ENCODE results near the gene WNK4. TPM values are rescaled to one million over a fixed set of nuclear protein-coding genes. Genes with fewer than 3 reads are reported as not detected.
A peak's percentile ranks its signal among the peaks of the same experiment; 100 is the strongest.
"Not testable (repeated sequence)": the region's sequence is repeated elsewhere in the genome, so short reads cannot be mapped to it uniquely, and the experiment has no call there.

Gene WNK4
- total RNA-seq, 2 experiments from 2014 or later: 0.43 to 0.78 TPM

DNA sequence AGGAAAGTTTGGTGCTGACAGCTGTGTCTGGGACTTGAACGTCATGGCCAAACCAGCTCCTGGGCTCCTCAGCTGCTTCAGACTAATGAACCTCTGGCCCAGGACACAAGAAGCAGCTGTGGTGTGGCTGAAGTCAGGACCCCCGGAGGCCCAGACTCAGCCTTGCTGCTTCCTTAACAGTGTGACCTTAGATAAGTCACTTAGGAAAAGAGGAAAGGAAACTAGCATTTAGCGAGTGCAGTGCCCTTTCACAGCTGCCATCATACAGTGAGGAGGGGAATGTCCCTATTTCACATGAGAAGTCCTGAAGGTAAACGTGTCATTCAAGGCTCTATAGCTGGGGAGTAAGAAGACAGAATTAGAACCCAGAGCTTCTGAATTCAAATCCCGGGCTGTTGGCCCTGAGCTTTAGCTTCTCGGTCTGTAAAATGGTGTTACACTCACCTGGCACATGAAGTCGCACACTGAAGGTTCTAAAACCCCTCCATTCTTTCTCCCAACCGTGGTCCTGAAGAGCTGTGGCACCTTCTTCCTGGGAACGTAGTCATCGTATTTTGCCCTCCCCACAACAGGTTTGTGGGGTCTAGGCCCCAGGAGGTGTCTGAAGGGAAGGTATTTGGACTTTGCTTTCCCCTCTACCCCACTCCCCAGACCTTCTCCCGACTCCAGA lies 20.3 kb upstream of the WNK4 start:
- no peak for DNase-seq
- ATAC-seq (ENCODE audit: low read depth): no peak
- Mint-ChIP-seq H3K4me3 (peak overlapping the region; percentile 18), H3K36me3 (no peaks in the 10 kb centered on the region), H3K27me3 (peaks cover 66% of the 10 kb centered on the region), H3K4me1 (no peaks in the 10 kb centered on the region), H3K9me3 (no peaks in the 10 kb centered on the region), H3K27ac (no peak overlapping the region)
- POLR2A ChIA-PET: interaction anchor here (1.4 to 1.7 kb wide), 3 partner anchors 10 to 182 kb away, joined by 3 to 6 read pairs (median 6); partner anchors contain the start of genes PSMC3IP and VPS25

DNA sequence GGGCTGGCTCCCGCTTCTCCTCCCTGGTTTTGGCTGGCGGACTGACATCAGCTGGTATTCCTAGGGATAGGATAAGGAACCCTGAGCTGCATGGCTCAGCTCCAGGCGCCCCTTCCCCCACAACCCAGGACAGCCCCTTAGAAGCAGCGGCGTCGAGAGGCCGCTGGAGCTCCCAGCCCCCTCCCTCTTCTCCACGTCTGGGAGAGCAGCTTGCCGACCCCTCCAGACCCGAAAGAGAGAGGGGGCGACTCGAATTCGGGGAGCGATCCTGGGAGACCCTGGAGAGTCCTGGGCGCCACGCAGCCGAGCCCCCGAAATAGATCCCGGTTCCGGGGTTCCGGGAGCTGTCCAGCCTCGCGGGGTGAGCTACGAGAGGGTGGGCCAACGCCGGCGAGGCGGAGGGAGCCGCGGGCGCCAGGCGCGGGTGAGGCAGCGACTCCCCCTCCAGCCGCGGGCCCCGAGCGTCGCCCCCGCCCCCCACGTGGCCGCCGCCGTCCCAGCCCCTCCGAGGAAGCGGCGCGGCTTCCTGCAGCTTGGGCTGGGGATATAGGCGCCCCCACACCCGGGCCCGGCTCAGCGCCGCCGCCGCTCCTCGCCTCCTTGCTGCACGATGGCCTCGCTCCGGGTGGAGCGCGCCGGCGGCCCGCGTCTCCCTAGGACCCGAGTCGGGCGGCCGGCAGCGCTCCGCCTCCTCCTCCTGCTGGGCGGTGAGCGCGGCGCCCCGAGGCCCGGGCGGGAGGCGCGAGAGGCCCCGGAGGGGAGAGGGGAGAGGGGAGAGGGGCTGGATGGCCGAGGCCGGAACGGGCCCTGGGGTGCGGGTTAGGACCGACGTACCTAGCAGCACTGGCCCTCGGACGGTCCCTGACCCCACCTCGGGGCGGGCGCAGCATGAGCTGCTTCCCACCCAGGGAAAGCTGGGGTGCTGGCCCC lies 19.5 kb upstream of the WNK4 start, which contains the start of gene RAMP2:
RAMP2 (plus strand) TSS at position 576 of the 930 bp plus-strand sequence; CDS start at position 611, 35 bp downstream.
- POLR2A ChIA-PET: interaction anchor here (0.6 to 1.7 kb wide), 5 partner anchors 11 to 183 kb away, joined by 3 to 6 read pairs (median 5); partner anchors contain the start of genes PSMC3IP and VPS25
- Mint-ChIP-seq H3K4me3 (peak within 1 kb of the TSS; percentile 18), H3K27ac (no peak within 1 kb of the TSS)

DNA sequence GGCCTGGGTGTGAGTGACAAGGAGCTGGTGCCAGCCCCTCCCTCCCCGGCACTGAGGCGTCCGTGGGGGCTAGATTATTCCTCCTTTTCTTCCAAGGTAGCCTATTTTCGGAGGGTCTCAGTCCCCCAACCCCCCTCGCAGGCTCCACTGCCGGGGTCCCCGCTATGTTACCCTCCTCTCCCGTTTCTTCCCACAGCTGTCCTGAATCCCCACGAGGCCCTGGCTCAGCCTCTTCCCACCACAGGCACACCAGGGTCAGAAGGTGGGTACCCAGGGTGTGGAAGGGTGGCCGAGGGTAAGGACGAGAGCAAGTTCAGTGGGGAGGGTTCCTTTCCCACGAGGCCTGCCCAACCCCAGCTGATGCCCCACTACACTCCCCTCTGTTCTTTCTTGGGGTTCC lies 18.8 kb upstream of the WNK4 start:
- Mint-ChIP-seq H3K27ac (no peak overlapping the region), H3K36me3 (no peaks in the 10 kb centered on the region), H3K9me3 (no peaks in the 10 kb centered on the region), H3K4me1 (no peaks in the 10 kb centered on the region), H3K27me3 (peaks cover 60% of the 10 kb centered on the region), H3K4me3 (peak overlapping the region; percentile 16)
- DNase-seq (no peak), ATAC-seq (ENCODE audit: low read depth) (no peak)
- POLR2A ChIA-PET: interaction anchor here (0.6 to 0.8 kb wide), 2 partner anchors 44 to 183 kb away, joined by 3 to 5 read pairs; no protein-coding TSS in a partner anchor

More for the DNA sequence above, 19.5 kb upstream of the WNK4 start, which contains the start of gene RAMP2:
- ATAC-seq (ENCODE audit: low read depth) (peak; percentile 38), DNase-seq (no peak)
- Mint-ChIP-seq H3K4me1 (no peaks in the 10 kb centered on the region), H3K9me3 (no peaks in the 10 kb centered on the region), H3K27me3 (peaks cover 64% of the 10 kb centered on the region), H3K36me3 (no peaks in the 10 kb centered on the region)

DNA sequence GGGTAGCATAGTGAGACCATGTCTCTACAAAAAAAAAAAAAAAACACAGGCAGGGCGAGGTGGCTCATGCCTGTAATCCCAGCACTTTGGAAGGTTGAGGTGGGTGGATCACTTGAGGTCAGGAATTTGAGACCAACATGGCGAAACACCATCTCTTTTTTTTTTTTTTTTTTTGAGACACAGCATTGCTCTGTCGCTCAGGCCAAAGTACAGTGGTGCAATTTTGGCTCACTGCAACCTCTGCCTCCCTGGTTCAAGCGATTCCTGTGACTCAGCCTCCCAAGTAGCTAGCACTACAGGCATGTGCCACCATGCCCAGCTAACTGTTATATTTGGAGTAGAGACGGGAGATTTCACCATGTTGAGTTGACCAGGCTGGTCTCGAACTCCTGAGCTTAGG lies 14.3 kb upstream of the WNK4 start:
- H3K4me3 Mint-ChIP-seq: no peak overlapping the region
- peaks cover 38% of the 10 kb centered on the region for H3K27me3 Mint-ChIP-seq
- H3K9me3 Mint-ChIP-seq: no peaks in the 10 kb centered on the region
- H3K27ac Mint-ChIP-seq: no peak overlapping the region
- DNase-seq (no peak), ATAC-seq (ENCODE audit: low read depth) (no peak)
- POLR2A ChIA-PET: no interaction called here
- no peaks in the 10 kb centered on the region for H3K4me1 Mint-ChIP-seq
- no peaks in the 10 kb centered on the region for H3K36me3 Mint-ChIP-seq

DNA sequence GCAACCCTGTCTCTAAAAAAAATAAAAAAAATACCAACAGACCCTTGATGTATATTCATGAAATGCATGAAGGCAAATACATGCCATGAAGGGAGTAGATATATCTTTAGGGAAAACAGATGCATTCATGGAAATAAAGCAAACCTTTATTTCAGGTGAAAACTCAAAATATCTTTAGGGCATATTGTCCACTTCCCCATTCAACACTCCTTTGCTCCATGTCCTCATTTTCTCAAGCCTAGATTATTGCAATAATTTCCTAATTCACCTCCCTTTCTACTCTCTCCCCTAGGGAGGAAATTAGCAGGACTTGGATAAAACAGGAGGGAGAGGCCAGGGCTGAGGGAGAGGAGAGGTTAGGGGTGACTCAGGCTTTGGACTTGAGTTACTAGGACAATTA lies 12.9 kb upstream of the WNK4 start:
- Mint-ChIP-seq H3K9me3 (no peaks in the 10 kb centered on the region), H3K4me3 (no peak overlapping the region), H3K4me1 (peaks cover 6% of the 10 kb centered on the region), H3K36me3 (no peaks in the 10 kb centered on the region), H3K27ac (no peak overlapping the region), H3K27me3 (peaks cover 28% of the 10 kb centered on the region)
- DNase-seq (no peak), ATAC-seq (ENCODE audit: low read depth) (no peak)
- POLR2A ChIA-PET: no interaction called here

DNA sequence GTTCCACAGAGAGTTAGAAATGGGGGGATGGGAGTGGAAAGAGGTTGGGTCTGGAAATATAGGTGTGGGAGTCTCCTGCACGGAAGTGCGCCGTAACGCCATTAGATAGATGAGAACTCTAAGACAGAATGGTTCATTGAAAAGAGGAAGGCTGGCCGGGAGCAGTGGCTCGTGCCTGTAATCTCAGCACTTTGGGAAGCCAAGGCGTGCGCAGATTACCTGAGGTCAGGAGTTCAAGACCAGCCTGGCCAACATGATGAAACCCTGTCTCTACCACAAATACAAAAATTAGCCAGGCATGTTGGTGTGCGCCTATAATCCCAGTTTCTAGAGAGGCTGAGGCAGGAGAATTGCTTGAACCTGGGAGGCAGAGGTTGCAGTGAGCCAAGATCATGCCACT lies 12.4 kb upstream of the WNK4 start:
- peaks cover 23% of the 10 kb centered on the region for H3K27me3 Mint-ChIP-seq
- DNase-seq; H3K4me1 Mint-ChIP-seq; POLR2A ChIA-PET; ATAC-seq (ENCODE audit: low read depth); H3K9me3 Mint-ChIP-seq; H3K4me3 Mint-ChIP-seq; H3K36me3 Mint-ChIP-seq; H3K27ac Mint-ChIP-seq: not testable (repeated sequence)

DNA sequence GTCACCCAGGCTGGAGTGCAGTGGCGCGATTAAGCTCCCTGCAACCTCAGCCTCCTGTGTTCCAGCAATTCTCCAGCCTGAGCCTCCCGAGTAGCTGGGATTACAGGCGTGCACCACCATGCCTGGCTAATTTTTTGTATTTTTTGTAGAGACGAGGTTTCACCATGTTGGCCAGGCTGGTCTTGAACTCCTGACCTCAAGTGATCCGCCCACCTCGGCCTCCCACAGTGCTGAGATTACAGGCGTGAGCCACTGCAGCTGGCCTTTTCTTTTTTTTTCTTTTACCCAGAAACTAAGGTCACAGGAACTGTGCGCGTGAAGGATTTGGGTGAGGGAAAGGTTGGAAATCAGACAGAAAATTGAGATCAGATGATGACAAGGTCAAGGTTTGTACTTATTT lies 10.4 kb upstream of the WNK4 start:
- peaks cover 14% of the 10 kb centered on the region for H3K27me3 Mint-ChIP-seq
- H3K27ac Mint-ChIP-seq; ATAC-seq (ENCODE audit: low read depth); H3K36me3 Mint-ChIP-seq; H3K9me3 Mint-ChIP-seq; POLR2A ChIA-PET; H3K4me3 Mint-ChIP-seq; DNase-seq: not testable (repeated sequence)
- peaks cover 20% of the 10 kb centered on the region for H3K4me1 Mint-ChIP-seq

DNA sequence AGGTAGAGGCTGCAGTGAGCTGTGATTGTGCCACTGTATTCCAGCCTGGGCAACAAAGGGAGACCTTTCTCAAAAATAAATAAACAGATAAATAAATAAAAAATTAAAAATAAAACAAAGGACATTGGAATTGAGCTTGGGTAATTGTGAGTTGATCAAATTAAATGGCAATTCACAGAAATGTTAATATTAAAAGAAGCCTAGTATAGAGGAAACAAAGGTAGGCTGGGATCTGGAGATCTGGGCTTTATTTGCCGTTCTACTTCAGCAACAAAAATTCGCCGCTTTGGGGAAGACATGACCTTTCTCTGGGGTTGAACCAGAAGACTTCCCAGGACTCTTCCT lies 7.5 kb upstream of the WNK4 start:
- H3K4me3 Mint-ChIP-seq: peak overlapping the region; percentile 100
- POLR2A ChIA-PET: interaction anchor here (1.0 to 2.4 kb wide), 16 partner anchors 9 to 225 kb away, joined by 3 to 19 read pairs (median 4); partner anchors contain the start of genes BECN1, CNTD1, COA3 and PLEKHH3
- ATAC-seq (ENCODE audit: low read depth) (no peak), DNase-seq (no peak)
- peak overlapping the region; percentile 97 for H3K27ac Mint-ChIP-seq
- H3K9me3 Mint-ChIP-seq: no peaks in the 10 kb centered on the region
- peaks cover 22% of the 10 kb centered on the region for H3K4me1 Mint-ChIP-seq
- peaks cover 7% of the 10 kb centered on the region for H3K27me3 Mint-ChIP-seq
- peaks cover 9% of the 10 kb centered on the region for H3K36me3 Mint-ChIP-seq

DNA sequence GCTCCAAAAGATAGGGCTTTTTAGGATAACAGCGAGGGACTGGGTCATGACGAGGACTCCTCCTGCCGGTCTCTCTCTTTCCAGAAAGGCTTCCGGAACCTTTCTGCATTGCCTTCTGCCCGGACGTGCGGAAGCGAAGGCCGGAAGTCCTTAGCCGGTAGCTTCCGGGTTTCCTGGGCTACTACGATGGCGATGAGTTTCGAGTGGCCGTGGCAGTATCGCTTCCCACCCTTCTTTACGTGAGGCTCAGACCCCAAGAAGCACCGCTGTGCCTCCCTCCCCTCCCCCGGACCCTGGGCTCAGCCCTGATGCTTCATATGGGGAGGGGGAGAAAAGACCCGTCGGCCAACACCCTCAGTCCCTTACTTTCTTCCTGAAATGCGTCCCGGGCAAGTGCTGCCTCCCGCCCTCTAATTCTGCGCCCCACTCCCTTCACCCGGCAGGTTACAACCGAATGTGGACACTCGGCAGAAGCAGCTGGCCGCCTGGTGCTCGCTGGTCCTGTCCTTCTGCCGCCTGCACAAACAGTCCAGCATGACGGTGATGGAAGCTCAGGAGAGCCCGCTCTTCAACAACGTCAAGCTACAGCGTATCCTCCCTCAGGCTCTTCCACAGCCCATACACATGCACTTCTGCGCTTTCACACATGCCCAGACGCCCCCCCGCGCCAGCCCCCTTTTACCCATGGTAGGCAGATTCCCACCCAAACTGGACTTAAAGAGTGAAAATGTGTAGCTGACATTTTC lies 6.9 kb upstream of the WNK4 start, which contains the start of gene VPS25:
VPS25 (plus strand) TSS at position 160 of the 746 bp plus-strand sequence; CDS start at position 187, 27 bp downstream.
- Mint-ChIP-seq H3K9me3 (no peaks in the 10 kb centered on the region), H3K4me1 (peaks cover 22% of the 10 kb centered on the region), H3K36me3 (peaks cover 9% of the 10 kb centered on the region), H3K27me3 (peaks cover 2% of the 10 kb centered on the region), H3K4me3 (peak within 1 kb of the TSS; percentile 100), H3K27ac (peak within 1 kb of the TSS; percentile 97)
- POLR2A ChIA-PET: interaction anchor here (0.8 to 2.4 kb wide), 20 partner anchors 9 to 595 kb away, joined by 3 to 19 read pairs (median 4); partner anchors contain the start of genes BECN1, CNTD1, COA3 and PLEKHH3
- DNase-seq (peak; percentile 74), ATAC-seq (ENCODE audit: low read depth) (peak; percentile 87)

DNA sequence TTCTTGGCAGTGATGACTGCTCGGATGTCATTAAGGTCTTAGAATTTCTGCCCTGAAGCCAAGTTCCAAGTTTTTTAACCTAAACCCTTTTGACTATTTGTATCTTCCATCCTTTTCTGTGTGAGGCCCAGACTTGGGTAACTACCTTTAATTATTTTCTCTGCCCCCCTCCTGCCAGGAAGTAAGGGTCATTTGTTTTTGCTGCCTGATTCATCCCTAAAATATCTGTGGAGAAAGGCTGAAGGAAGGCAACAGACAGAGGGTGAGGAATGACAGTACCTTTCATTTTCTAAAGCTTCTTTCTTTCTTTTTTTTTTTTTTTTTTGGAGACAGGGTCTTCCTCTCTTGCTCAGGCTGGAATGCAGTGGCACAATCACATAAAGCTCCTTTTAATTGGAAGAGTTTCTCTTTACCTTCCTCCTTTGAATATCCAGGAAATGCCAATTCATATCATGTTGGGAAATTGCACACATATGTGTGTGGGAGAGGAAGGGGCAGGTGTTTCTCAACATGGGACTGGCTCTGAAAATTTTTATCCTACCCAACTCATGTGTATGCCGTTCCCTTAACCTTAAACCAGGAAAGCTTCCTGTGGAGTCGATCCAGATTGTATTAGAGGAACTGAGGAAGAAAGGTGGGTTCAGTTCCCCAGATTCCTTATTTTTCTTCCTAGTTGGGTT lies 6.2 kb upstream of the WNK4 start:
- Mint-ChIP-seq H3K9me3 (no peaks in the 10 kb centered on the region), H3K27ac (peak overlapping the region; percentile 97), H3K4me3 (peak overlapping the region; percentile 100), H3K27me3 (no peaks in the 10 kb centered on the region), H3K36me3 (peaks cover 15% of the 10 kb centered on the region), H3K4me1 (peaks cover 22% of the 10 kb centered on the region)
- POLR2A ChIA-PET: interaction anchor here (0.8 to 2.4 kb wide), 11 partner anchors 9 to 594 kb away, joined by 3 to 19 read pairs (median 4); partner anchors contain the start of genes CNTD1, COA3, RETREG3 and RPL27
- DNase-seq (no peak), ATAC-seq (ENCODE audit: low read depth) (no peak)

DNA sequence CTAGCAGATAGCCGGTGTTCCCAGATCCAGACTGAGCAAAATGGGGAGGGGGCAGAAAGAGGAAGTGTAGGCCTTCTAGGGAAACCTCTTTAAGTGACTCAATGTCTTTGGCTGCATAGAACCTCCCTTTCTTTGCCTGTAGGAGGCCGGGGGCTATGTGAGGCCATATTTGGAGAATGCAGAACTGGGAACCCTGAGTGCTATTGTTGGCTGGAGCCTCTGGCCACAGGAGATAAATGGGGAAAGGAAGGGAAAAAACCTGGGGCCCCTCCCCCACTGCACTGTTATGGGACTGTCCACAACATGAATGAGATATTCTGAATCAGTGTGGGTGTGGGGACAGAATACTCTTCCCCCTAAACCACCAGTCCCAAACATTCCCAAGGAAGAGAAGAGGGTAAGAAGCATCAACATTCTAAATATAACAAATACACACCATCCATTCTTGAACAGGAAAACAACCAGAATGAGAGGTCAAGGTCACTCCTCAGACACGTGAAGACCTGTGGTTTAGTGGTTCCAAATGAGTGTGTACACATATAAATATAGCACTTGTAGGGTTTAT lies 4.8 kb upstream of the WNK4 start:
- DNase-seq (no peak), ATAC-seq (ENCODE audit: low read depth) (no peak)
- no peak overlapping the region for H3K27ac Mint-ChIP-seq
- no peaks in the 10 kb centered on the region for H3K9me3 Mint-ChIP-seq
- no peak overlapping the region for H3K4me3 Mint-ChIP-seq
- POLR2A ChIA-PET: interaction anchor here (0.7 kb wide), 1 partner anchor 431 kb away, joined by 3 read pairs; no protein-coding TSS in a partner anchor
- H3K27me3 Mint-ChIP-seq: peaks cover 8% of the 10 kb centered on the region
- peaks cover 24% of the 10 kb centered on the region for H3K4me1 Mint-ChIP-seq
- H3K36me3 Mint-ChIP-seq: peaks cover 22% of the 10 kb centered on the region

DNA sequence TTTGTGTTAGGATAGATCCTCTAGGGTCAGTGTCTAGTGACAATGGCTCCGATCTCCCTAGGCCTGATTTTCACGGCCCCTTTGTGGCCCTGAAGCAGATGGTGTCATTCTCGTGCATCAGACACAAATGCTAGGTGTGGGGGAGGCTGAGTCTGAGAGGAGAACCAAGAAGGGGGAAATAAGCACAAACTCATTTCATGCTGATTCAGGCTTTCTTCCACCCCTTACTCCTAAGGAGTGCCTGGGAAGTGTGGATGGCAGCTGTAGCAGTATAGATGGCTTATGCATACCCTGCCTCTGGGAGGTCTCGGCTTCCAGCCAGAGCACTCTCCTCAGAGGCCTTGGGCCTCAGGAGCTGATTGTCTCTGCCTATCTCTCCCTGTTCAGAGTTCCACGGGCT lies 1.8 kb upstream of the WNK4 start:
- H3K36me3 Mint-ChIP-seq: peaks cover 19% of the 10 kb centered on the region

More for the DNA sequence above, 1.8 kb upstream of the WNK4 start:
- ATAC-seq (ENCODE audit: low read depth): no peak
- Mint-ChIP-seq H3K27ac (no peak overlapping the region), H3K27me3 (peaks cover 33% of the 10 kb centered on the region), H3K9me3 (no peaks in the 10 kb centered on the region), H3K4me1 (peaks cover 23% of the 10 kb centered on the region), H3K4me3 (no peak overlapping the region)
- POLR2A ChIA-PET: interaction anchor here (0.9 kb wide), 1 partner anchor 202 kb away, joined by 5 read pairs; the partner anchor contains the start of gene PSMC3IP
- no peak for DNase-seq
